ENCODE data around the gene CASP6.

Gene CASP6

GRCh38 chr4:109702950-109703663, at the start of gene CASP6:
TSS of gene CASP6 (minus strand) at chr4:109703445. CDS start at chr4:109703395, 50 bp downstream.
- peak; percentile 69 for DNase-seq

GRCh38 chr4:109752525-109752924, 49.3 kb upstream of the CASP6 start:
- no peak for DNase-seq

GRCh38 chr4:109751852-109752251, 48.6 kb upstream of the CASP6 start:
- no peak for DNase-seq

GRCh38 chr4:109750652-109751244, 47.5 kb upstream of the CASP6 start:
- no peak for DNase-seq

- no peak for DNase-seq
These were observed 46.3 kb upstream of the CASP6 start for GRCh38 chr4:109749388-109750082.

- DNase-seq: no peak
These were observed 44.9 kb upstream of the CASP6 start for GRCh38 chr4:109748114-109748513.

- DNase-seq: no peak
These were observed 43.5 kb upstream of the CASP6 start for GRCh38 chr4:109746728-109747127.

GRCh38 chr4:109745830-109746229, 42.6 kb upstream of the CASP6 start:
- no peak for DNase-seq

GRCh38 chr4:109739547-109739946, 36.3 kb upstream of the CASP6 start:
- DNase-seq: no peak

GRCh38 chr4:109738104-109738872, 35.0 kb upstream of the CASP6 start:
- DNase-seq: no peak

GRCh38 chr4:109735566-109736365, 32.5 kb upstream of the CASP6 start:
- no peak for DNase-seq

- no peak for DNase-seq
These were observed 30.5 kb upstream of the CASP6 start for GRCh38 chr4:109733728-109734127.

- DNase-seq: no peak
These were observed 27.6 kb upstream of the CASP6 start for GRCh38 chr4:109730619-109731545.

GRCh38 chr4:109729718-109730618, 26.7 kb upstream of the CASP6 start, which contains the start of gene PLA2G12A:
TSS of gene PLA2G12A (minus strand) at chr4:109730070. CDS start at chr4:109729809, 261 bp downstream.
- DNase-seq: peak; percentile 29

GRCh38 chr4:109729117-109729717, 26.0 kb upstream of the CASP6 start:
- no peak for DNase-seq

GRCh38 chr4:109728385-109728784, 25.1 kb upstream of the CASP6 start:
- no peak for DNase-seq

- no peak for DNase-seq
These were observed 19.9 kb upstream of the CASP6 start for GRCh38 chr4:109723110-109723509.

- DNase-seq: no peak
These were observed 19.1 kb upstream of the CASP6 start for GRCh38 chr4:109722357-109722756.

GRCh38 chr4:109721033-109721432, 17.8 kb upstream of the CASP6 start:
- no peak for DNase-seq

GRCh38 chr4:109719604-109720003, 16.4 kb upstream of the CASP6 start:
- DNase-seq: no peak

Data from NCI-H1417 treated with DMSO at 0.1 percent for 48 hours (cell line).